ENCODE data around the gene RTP3.

The RTP3 gene

GRCh38 chr3:46497556-46498265 lies at the start of gene RTP3:
Gene RTP3, plus strand, starts transcription at chr3:46497976. Its CDS starts 87 bp downstream, at chr3:46498063.
- DNase-seq = no peak

GRCh38 chr3:46448721-46449120 lies 49.1 kb upstream of the RTP3 start:
- DNase-seq = no peak

- DNase-seq = no peak
Measured at GRCh38 chr3:46449755-46450552, 47.8 kb upstream of the RTP3 start.

- no peak for DNase-seq
Measured at GRCh38 chr3:46453526-46454208, 44.1 kb upstream of the RTP3 start.

GRCh38 chr3:46454209-46454595 lies 43.6 kb upstream of the RTP3 start:
- DNase-seq = no peak

- DNase-seq = no peak
Measured at GRCh38 chr3:46454606-46455005, 43.2 kb upstream of the RTP3 start.

GRCh38 chr3:46455231-46456115 lies 42.3 kb upstream of the RTP3 start:
- no peak for DNase-seq

GRCh38 chr3:46456118-46456517 lies 41.7 kb upstream of the RTP3 start:
- DNase-seq = no peak

- DNase-seq = no peak
Measured at GRCh38 chr3:46460051-46460450, 37.7 kb upstream of the RTP3 start.

GRCh38 chr3:46462111-46462510 lies 35.7 kb upstream of the RTP3 start:
- no peak for DNase-seq

GRCh38 chr3:46462511-46462910 lies 35.3 kb upstream of the RTP3 start:
- no peak for DNase-seq

- no peak for DNase-seq
Measured at GRCh38 chr3:46463120-46463867, 34.5 kb upstream of the RTP3 start.

GRCh38 chr3:46463868-46464241 lies 33.9 kb upstream of the RTP3 start:
- no peak for DNase-seq

- no peak for DNase-seq
Measured at GRCh38 chr3:46464326-46465195, 33.2 kb upstream of the RTP3 start, which contains the start of gene LTF. Gene LTF, minus strand, starts transcription at chr3:46464905. Its CDS starts 38 bp downstream, at chr3:46464867.

- no peak for DNase-seq
Measured at GRCh38 chr3:46465196-46465520, 32.6 kb upstream of the RTP3 start.

GRCh38 chr3:46466273-46466672 lies 31.5 kb upstream of the RTP3 start:
- DNase-seq = no peak

GRCh38 chr3:46466871-46467403 lies 30.8 kb upstream of the RTP3 start:
- DNase-seq = no peak

- no peak for DNase-seq
Measured at GRCh38 chr3:46467562-46467961, 30.2 kb upstream of the RTP3 start.

GRCh38 chr3:46468753-46469600 lies 28.8 kb upstream of the RTP3 start:
- no peak for DNase-seq
